Stimulated activated CD4-positive, alpha-beta T cell treated with anti-CD3 and anti-CD28 coated beads, Interleukin-4, amount 100 ng/mL, for 4 hours (primary cell): ENCODE results near the gene SNX13.

Experiments
- DNase-seq, 2 experiments: peaks; one replicate each; pipeline ENCODE4 v3.0.0-alpha.2; 2020

The SNX13 gene

DNA sequence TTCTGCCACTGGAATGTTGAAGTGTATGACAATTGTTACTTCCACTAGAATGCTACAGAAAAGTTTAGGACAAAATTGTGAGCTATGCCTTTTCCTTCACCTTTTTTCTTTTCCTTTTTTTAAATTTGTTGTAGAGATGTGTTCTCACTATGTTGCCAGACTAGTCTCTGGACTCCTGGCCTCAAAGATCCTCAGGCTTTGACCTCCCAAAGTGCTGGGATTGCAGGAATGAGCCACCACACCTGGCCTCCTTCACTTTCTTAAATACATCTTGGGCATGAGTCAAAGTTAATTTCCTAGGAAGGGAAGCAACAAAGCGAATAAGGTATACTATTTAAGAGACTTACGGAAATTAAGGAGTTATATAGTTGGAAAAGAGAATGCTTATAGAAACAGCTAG lies 2.7 kb upstream of the SNX13 start:
- no peak for DNase-seq

- DNase-seq = no peak
Measured at GRCh38 chr7:17942231-17942630, 1.9 kb upstream of the SNX13 start.

GRCh38 chr7:17940951-17941431 lies 697 bp upstream of the SNX13 start:
- no peak for DNase-seq

DNA sequence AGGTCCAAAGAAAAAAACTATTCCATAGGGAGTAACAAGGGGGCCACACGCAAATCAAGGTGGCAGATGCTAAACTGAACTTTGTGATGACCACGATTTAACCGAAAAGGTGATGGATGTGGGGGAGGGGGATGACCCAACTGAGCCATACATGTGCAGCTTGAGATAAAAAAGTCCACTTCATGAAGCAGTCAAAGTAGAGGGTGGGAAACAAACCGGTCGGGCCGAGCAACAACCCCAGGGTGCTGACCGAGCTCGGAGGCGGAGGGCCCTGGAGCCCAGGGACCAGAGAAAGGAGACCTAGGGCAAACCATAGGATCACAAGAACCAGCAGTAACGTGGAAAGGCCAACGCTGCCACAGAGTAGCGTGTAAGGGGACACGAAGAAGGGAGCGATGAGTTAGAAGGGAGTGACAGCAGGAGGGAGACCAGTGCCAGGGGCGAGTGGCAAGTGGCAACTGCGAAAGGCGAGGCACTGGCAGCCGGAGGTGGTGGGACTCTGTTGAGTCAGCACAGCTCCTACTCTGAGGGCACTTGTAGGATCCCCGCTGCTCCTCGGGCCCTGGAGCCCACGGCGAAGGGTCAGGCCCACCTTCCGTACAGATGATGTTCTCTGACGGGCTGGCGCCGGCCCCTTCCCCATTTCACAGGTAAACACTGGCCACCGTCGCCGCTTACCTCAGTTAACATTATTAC lies 540 bp downstream of the SNX13 start:
- peak; percentile 34 to 43 for DNase-seq

- no peak for DNase-seq
Measured at GRCh38 chr7:17939211-17939605, 1.1 kb downstream of the SNX13 start.

- no peak for DNase-seq
Measured at GRCh38 chr7:17937506-17938120, 2.7 kb downstream of the SNX13 start.

GRCh38 chr7:17936321-17936720 lies 4.0 kb downstream of the SNX13 start:
- no peak for DNase-seq

DNA sequence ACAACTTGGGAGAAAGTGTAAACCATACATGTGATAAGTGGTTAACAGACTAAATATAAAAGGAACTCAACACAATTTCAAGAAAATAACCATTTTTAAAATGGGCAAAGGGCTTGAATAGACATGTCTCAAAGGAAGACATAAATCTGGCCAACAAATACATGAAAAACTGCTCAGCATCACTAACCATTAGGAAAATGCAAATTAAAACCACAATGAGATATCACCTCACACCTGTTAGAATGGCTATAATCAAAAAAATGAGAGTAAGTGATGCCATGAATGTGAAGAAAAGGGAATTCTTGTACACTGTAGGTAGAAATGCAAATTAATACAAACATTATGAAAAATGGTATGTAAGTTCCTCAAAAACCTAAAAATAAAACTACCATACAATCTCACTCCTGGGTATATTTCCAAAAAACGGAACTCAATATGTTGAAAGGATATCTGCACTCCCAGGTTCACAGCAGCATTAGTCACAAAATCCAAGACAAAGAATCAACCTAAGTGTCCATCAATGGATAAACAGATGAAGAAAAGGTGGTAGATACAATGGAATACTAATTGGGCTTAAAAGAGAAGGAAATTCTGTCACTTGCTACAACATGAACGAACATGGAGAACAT lies 5.6 kb downstream of the SNX13 start:
- no peak for DNase-seq

DNA sequence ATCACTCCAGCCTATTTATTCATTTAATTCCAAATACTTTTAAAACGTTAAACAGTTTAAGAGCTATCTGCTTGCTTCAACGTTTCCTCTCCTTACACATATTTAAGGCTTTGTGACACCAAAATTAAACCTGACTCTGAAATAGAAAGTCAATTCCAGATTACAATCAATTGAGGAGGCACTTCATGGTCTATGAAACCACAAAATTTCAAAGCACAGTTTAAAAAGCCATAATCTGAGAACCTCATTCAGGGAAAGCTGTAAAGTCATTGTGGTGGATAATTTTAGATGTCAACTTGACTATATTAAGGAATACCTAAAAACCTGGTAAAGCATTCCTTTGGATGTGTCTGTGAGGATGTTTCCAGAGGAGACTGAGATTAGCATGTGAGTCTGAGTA lies 6.2 kb downstream of the SNX13 start:
- no peak for DNase-seq

GRCh38 chr7:17932770-17933169 lies 7.5 kb downstream of the SNX13 start:
- no peak for DNase-seq

- no peak for DNase-seq
Measured at GRCh38 chr7:17931069-17931468, 9.2 kb downstream of the SNX13 start.

DNA sequence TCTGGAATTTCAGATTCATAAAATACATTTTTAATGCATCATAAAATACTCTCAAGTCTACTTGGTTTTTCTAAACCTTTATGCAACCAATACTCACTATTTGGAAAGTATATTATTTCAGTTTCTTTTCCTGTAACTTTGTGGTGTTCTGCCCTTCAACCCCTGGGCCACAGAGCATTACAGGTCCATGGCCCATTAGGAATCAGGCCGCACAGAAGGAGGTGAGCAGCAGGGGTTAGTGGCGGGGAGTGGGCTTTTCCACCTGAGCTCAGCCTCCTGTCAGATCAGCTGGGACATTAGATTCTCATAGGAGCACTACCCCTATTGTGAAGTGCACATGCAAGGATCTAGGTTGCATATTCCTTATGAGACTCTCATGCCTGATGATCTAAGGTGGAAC lies 9.7 kb downstream of the SNX13 start:
- no peak for DNase-seq

GRCh38 chr7:17929647-17930395 lies 10.5 kb downstream of the SNX13 start:
- no peak for DNase-seq

GRCh38 chr7:17928055-17928454 lies 12.2 kb downstream of the SNX13 start:
- DNase-seq = no peak

GRCh38 chr7:17921857-17922416 lies 18.4 kb downstream of the SNX13 start:
- DNase-seq = no peak

- DNase-seq = no peak
Measured at GRCh38 chr7:17917842-17918241, 22.5 kb downstream of the SNX13 start.

GRCh38 chr7:17916786-17917185 lies 23.5 kb downstream of the SNX13 start:
- no peak for DNase-seq

- no peak for DNase-seq
Measured at GRCh38 chr7:17915796-17916195, 24.5 kb downstream of the SNX13 start.

GRCh38 chr7:17915168-17915567 lies 25.1 kb downstream of the SNX13 start:
- no peak for DNase-seq

DNA sequence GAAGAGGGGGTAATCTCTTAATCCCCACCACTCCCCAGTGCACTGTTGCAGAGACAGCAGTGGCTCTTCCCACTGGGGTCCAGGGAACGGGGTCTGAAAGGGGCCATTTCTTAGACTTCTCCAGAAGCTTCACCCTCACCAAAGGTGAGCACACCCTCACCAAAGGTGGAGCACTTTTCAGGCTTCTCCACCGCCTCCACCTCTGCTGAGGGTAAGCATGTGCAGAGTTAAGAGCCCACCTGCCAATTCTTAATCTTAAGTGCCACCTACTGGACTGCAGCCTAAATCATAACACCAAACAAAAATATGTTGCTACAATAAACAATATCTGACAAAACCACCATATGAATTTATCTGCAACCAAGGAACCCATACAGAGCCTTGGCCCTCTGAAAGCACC lies 27.0 kb downstream of the SNX13 start:
- no peak for DNase-seq

- no peak for DNase-seq
Measured at GRCh38 chr7:17912536-17913235, 27.6 kb downstream of the SNX13 start.

DNA sequence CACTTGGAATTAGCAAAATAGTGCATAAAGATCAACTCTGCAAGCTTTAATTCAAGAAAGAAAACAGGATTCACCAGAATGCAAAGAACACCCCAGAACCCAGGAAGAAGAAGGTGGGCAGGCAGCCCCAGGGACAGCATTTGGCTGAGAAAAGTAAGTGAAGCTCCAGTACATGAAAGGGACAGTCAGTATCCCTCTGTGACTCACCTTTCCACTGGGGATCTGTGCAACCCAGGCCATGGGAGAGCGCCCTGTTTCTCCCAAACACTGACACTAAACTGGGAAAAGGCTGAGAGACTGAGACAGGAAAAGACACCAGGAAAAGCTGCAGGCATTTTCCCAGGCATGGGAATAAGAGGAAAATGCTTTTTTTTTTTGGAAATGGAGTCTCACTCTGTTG lies 28.2 kb downstream of the SNX13 start:
- no peak for DNase-seq

DNA sequence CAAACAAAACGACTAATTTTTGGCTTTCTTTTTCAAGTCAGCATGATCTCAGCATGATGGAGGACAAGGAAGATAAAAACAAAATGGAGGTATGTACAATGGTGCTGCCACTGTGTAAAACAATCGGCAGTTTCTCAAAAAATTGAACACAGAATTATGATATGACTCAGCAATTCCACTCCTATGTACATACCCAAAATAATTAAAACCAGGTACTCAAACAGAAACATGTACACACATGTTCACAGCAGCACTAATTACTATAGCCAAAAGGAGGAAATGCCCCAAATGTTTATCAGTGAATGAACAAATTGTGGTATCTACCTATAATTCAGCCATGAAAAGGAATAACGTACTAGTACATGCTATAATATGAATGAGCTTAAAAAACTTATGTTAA lies 29.9 kb downstream of the SNX13 start:
- no peak for DNase-seq
